Smooth muscle cell (in vitro differentiated cells): ENCODE data around the gene SCT. TPM values are rescaled to one million over a fixed set of nuclear protein-coding genes. Genes with fewer than 3 reads are reported as not detected.

Source experiments
- DNase-seq: peaks from one replicate; lab custom pipeline; 2025; ENCODE audit not compliant: unreplicated experiment; lab: John Stamatoyannopoulos, UW
- H2AFZ ChIP-seq: fragments of 200-600 bp; sonication (generic); 2 replicates; pipeline ENCODE4 v1.6.0; 2016; ENCODE audit warnings: antibody characterized with exemption, low read depth, mild to moderate bottlenecking
- H3F3A ChIP-seq: fragments of 200-600 bp; sonication (generic); 2 replicates; pipeline ENCODE4 v1.6.0; 2017; ENCODE audit warnings: antibody characterized with exemption, low read depth
- H3K27ac ChIP-seq: fragments of 200-600 bp; sonication (generic); 2 replicates; pipeline ENCODE4 v1.5.1; 2016; ENCODE audit warnings: low read depth, mild to moderate bottlenecking
- H3K27me3 ChIP-seq: fragments of 200-600 bp; sonication (generic); 2 replicates; pipeline ENCODE4 v1.6.1; 2016; ENCODE audit warnings: low read depth, mild to moderate bottlenecking
- H3K36me3 ChIP-seq: fragments of 200-600 bp; sonication (generic); 2 replicates; pipeline ENCODE4 v1.5.1; 2016; ENCODE audit warnings: low read depth
- H3K4me1 ChIP-seq: fragments of 200-600 bp; sonication (generic); 2 replicates; pipeline ENCODE4 v1.5.1; 2016; ENCODE audit warnings: low read depth
- H3K4me2 ChIP-seq: fragments of 200-600 bp; sonication (generic); 2 replicates; pipeline ENCODE4 v1.6.0; 2016; ENCODE audit warnings: mild to moderate bottlenecking
- H3K4me3 ChIP-seq: fragments of 200-600 bp; sonication (generic); 2 replicates; pipeline ENCODE4 v1.5.1; 2016; ENCODE audit warnings: mild to moderate bottlenecking
- H3K79me2 ChIP-seq: fragments of 200-600 bp; sonication (generic); 2 replicates; pipeline ENCODE4 v1.6.0; 2016; ENCODE audit warnings: low read depth, mild to moderate bottlenecking
- H3K9ac ChIP-seq: fragments of 200-600 bp; sonication (generic); 2 replicates; pipeline ENCODE4 v1.6.0; 2016; ENCODE audit warnings: low read depth
- H3K9me3 ChIP-seq: fragments of 200-600 bp; sonication (generic); replicated peaks from 2 replicates; pipeline ENCODE4 v1.5.1; 2016; ENCODE audit warnings: low read depth
- H4K20me1 ChIP-seq: fragments of 200-600 bp; sonication (generic); 2 replicates; pipeline ENCODE4 v1.6.0; 2016; ENCODE audit warnings: low read depth
- WGBS: methylation state at CpG from one replicate; pipeline ENCODE4 v1.1.7; 2016; ENCODE audit warnings: low lambda C conversion rate; 5-methylcytosine and 5-hydroxymethylcytosine counted together
- polyA plus RNA-seq: library from polyadenylated mRNA; unstranded; fragments of >200 nt; fragmentation: Nextera tagmentation; extraction: Ambion mirVana; gene quantifications from 2 replicates; pipeline ENCODE4 v1.2.1, GENCODE V29; 2016
- total RNA-seq: library from RNA; depleted of rRNA; stranded (reverse); fragments of >200 nt; gene quantifications from 2 replicates; pipeline ENCODE4 v1.2.3, GENCODE V29; 2014
- TF ChIP-seq, protein P1 (sequence below): fragments of 200-600 bp; sonication (generic); IDR thresholded peaks from 2 replicates; pipeline ENCODE4 v1.5.1; 2017; ENCODE audit warnings: borderline replicate concordance, mild to moderate bottlenecking, antibody characterized with exemption; ENCODE audit not compliant: insufficient read depth, poor library complexity, severe bottlenecking

The SCT gene
- total and polyA plus RNA-seq, 2 experiments from 2014 or later: 1.4 TPM; not detected in 1

DNA sequence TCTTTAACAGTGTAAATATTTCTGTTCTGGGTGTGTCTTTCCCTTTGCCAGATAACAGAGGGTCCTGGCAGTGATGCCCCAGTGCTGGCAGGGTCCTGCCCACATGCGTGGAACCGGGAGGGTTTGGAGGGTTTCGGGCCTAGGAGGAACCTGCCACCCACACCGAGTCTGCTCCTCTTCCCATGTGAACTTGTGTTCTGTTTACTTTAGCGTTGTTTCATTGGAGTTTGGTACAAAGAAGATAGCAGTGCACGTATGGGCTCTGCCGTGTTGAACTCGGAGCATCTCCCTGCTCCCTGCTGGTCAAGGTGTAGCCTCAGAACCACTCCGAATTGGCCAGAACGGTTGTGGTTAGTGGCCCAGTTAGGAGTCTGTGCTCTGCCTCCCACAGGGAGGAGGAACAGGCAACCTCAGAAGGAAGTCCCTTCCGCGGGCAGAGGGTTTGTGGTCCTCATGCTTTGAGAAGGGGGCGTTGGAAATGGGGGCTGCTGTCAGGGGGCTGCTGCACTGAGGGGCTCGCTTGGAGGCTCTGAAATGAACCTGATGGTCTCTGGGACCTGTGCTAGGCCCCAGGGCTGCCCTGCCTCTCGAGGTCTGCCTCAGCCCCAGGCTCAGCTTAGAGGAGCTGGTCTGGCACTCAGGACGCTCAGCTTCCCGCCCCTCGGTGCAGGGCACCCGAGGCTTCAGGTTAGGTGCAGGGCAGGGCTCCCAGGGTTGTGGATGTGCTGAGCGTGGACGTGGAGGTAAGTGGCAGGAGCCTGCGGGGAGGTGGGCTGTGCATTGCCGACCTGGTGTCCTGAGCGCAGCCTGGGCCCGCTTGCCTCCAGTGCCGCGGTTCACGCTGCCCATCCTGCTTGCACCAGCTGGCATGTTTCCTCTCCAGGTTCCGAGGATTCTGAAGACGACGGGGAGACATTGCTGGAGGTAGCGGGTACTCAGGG lies 40.3 kb downstream of the SCT start:
- Histone ChIP-seq H3K36me3 (peaks cover 6% of the 10 kb centered on the region), H3K79me2 (peaks cover 58% of the 10 kb centered on the region), H3K9ac (no peak overlapping the region), H3K4me1 (no peaks in the 10 kb centered on the region), H3K9me3 (no peaks in the 10 kb centered on the region), H3F3A (no peaks in the 10 kb centered on the region), H3K27ac (peak overlapping the region; percentile 95), H3K4me3 (no peak overlapping the region), H4K20me1 (peaks cover 98% of the 10 kb centered on the region), H3K4me2 (no peak overlapping the region), H3K27me3 (no peaks in the 10 kb centered on the region), H2AFZ (no peak overlapping the region)
- TF ChIP-seq, protein P1, sequence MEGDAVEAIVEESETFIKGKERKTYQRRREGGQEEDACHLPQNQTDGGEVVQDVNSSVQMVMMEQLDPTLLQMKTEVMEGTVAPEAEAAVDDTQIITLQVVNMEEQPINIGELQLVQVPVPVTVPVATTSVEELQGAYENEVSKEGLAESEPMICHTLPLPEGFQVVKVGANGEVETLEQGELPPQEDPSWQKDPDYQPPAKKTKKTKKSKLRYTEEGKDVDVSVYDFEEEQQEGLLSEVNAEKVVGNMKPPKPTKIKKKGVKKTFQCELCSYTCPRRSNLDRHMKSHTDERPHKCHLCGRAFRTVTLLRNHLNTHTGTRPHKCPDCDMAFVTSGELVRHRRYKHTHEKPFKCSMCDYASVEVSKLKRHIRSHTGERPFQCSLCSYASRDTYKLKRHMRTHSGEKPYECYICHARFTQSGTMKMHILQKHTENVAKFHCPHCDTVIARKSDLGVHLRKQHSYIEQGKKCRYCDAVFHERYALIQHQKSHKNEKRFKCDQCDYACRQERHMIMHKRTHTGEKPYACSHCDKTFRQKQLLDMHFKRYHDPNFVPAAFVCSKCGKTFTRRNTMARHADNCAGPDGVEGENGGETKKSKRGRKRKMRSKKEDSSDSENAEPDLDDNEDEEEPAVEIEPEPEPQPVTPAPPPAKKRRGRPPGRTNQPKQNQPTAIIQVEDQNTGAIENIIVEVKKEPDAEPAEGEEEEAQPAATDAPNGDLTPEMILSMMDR: no peak
- 98% methylated on average over 32 of the region's 32 CpGs for WGBS
- no peak for DNase-seq

- H3K9me3 ChIP-seq: no peaks in the 10 kb centered on the region
- H3K4me3 ChIP-seq: no peak overlapping the region
- peaks cover 62% of the 10 kb centered on the region for H3K79me2 ChIP-seq
- 98% methylated on average over 9 of the region's 10 CpGs for WGBS
- H2AFZ ChIP-seq: no peak overlapping the region
- H3K9ac ChIP-seq: no peak overlapping the region
- H3K36me3 ChIP-seq: peaks cover 6% of the 10 kb centered on the region
- H3K4me1 ChIP-seq: no peaks in the 10 kb centered on the region
- TF ChIP-seq, protein P1: no peak
- peaks cover 98% of the 10 kb centered on the region for H4K20me1 ChIP-seq
- no peaks in the 10 kb centered on the region for H3K27me3 ChIP-seq
- no peak for DNase-seq
- H3K4me2 ChIP-seq: no peak overlapping the region
- no peak overlapping the region for H3K27ac ChIP-seq
- H3F3A ChIP-seq: no peaks in the 10 kb centered on the region
These were observed 42.7 kb downstream of the SCT start for GRCh38 chr11:584287-584686.

DNA sequence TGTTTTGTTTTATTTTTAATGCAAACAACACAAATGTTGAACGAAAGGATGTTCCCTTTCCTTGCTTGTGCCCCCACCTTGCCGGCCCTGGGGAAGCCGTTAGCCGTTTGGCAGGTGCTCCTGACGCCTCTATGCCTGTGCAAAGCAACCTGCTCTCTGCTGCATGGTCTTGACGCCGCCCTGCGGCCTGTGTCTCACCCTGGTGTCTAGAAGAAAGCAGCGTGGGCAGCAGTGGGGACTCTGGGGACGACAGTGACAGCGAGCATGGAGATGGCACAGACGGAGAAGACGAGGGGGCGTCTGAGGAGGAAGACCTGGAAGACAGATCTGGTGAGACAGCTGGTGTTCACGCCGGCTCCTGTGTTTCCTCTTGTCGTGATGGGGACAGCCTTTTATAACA lies 45.2 kb downstream of the SCT start:
- no peaks in the 10 kb centered on the region for H3K36me3 ChIP-seq
- no peaks in the 10 kb centered on the region for H3K27me3 ChIP-seq
- H2AFZ ChIP-seq: no peak overlapping the region
- H3K79me2 ChIP-seq: peaks cover 78% of the 10 kb centered on the region
- no peaks in the 10 kb centered on the region for H3F3A ChIP-seq
- WGBS: 87% methylated on average over 17 of the region's 17 CpGs
- TF ChIP-seq, protein P1: no peak
- no peak overlapping the region for H3K27ac ChIP-seq
- H4K20me1 ChIP-seq: peaks cover 98% of the 10 kb centered on the region
- H3K4me3 ChIP-seq: no peak overlapping the region
- no peak overlapping the region for H3K4me2 ChIP-seq
- H3K4me1 ChIP-seq: peaks cover 9% of the 10 kb centered on the region
- no peaks in the 10 kb centered on the region for H3K9me3 ChIP-seq
- H3K9ac ChIP-seq: no peak overlapping the region
- no peak for DNase-seq
